ENCODE data around the gene SAA4.
"Not testable (repeated sequence)": the region's sequence is repeated elsewhere in the genome, so short reads cannot be mapped to it uniquely, and the experiment has no call there.

DNA sequence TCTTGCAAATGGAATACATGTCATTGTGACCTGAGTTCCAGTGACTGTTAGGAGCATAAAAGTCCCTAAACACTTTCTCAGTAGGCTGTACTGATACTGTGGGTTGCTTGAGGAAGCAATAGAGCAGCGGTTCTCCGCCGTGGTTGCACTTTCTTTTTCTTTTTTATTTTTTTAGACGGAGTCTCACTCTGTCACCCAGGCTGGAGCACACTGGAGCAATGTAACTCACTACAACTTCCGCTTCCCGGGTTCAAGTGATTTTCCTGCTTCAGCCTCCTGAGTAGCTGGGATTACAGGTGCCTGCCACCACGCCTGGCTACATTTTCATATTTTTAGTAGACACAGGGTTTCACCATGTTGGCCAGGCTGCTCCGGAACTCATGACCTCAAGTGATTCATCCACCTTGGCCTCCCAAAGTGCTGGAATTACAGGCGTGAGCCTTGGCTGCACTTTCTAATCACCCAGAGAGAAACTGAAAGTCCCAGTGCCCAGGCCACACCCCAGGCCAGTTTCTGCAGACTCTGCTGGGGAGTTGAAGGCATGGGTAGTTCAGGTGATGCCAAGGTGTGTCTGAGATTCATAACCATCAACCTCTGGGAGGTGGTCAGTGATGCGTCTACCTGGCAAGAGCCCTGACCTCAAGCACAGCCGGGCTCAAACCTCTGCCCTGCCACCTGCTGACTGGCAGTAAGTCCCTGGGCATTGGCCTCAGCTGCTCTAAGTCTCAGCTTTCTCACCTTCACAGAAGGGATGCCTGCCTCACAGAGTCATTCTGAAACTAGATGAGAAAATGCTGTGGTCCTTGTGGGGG is 10.0 kb upstream of the SAA4 start:
- TF ChIP-seq, protein P1, sequence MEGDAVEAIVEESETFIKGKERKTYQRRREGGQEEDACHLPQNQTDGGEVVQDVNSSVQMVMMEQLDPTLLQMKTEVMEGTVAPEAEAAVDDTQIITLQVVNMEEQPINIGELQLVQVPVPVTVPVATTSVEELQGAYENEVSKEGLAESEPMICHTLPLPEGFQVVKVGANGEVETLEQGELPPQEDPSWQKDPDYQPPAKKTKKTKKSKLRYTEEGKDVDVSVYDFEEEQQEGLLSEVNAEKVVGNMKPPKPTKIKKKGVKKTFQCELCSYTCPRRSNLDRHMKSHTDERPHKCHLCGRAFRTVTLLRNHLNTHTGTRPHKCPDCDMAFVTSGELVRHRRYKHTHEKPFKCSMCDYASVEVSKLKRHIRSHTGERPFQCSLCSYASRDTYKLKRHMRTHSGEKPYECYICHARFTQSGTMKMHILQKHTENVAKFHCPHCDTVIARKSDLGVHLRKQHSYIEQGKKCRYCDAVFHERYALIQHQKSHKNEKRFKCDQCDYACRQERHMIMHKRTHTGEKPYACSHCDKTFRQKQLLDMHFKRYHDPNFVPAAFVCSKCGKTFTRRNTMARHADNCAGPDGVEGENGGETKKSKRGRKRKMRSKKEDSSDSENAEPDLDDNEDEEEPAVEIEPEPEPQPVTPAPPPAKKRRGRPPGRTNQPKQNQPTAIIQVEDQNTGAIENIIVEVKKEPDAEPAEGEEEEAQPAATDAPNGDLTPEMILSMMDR (conservative IDR thresholded peaks at IDR 0.05 in 1 of 2, IDR thresholded peaks at IDR 0.05 in 1 of 2; ENCODE audit: extremely low read depth in 1 of 2, insufficient read depth in 1 of 2, low read depth in 1 of 2, low read length in 2 of 2): not testable (repeated sequence)
- not testable (repeated sequence) for TF ChIP-seq EZH2 (IDR thresholded peaks at IDR 0.05; ENCODE audit: borderline replicate concordance, low read length)

All from mammary epithelial cell (primary cell).